ENCODE measurements around the gene PDZK1IP1.
"Not testable (repeated sequence)": the region's sequence is repeated elsewhere in the genome, so short reads cannot be mapped to it uniquely, and the experiment has no call there.

PDZK1IP1 gene

GRCh38 chr1:47223921-47224675 lies 34.3 kb upstream of the PDZK1IP1 start:
- no peak for DNase-seq (ENCODE audit: low read depth)

DNA sequence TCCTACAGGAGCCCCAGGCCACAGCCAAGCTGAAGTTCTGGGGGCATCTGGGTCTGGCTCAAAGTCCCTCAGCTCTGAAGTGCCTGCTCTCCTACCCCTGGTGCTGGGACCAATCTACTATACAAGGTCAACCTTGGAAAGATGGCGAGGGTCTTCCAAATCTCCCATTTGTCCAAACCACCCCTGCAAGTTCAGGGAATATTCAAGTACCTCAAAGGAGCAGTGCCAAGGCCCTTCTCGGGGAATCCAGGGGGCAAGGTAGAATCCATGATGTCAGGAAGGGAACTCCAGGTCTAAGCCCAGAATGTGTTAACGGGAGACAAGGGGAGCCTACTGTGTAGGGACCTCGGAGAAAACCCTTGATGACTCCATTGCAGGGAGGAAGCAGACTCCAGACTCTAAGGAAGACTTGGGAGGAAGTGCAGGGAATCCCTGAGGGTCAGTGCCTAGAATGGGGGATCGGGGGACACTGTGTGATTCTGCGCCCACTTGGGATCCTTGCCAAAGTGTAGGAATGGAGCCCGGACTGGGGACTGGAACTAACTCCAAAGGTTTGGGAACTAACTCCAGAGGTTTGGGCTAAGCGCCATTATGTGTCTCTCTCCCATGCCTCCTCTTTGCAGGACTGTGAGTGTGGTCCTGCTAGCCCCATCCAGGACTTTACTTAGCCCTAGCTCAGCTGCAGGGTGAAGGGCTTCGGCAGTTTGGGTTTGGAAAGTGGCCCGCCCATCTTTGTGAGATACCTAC lies 33.5 kb upstream of the PDZK1IP1 start:
- no peak for DNase-seq (ENCODE audit: low read depth)

- no peak for DNase-seq (ENCODE audit: low read depth)
These were observed 32.6 kb upstream of the PDZK1IP1 start for GRCh38 chr1:47222476-47222875.

DNA sequence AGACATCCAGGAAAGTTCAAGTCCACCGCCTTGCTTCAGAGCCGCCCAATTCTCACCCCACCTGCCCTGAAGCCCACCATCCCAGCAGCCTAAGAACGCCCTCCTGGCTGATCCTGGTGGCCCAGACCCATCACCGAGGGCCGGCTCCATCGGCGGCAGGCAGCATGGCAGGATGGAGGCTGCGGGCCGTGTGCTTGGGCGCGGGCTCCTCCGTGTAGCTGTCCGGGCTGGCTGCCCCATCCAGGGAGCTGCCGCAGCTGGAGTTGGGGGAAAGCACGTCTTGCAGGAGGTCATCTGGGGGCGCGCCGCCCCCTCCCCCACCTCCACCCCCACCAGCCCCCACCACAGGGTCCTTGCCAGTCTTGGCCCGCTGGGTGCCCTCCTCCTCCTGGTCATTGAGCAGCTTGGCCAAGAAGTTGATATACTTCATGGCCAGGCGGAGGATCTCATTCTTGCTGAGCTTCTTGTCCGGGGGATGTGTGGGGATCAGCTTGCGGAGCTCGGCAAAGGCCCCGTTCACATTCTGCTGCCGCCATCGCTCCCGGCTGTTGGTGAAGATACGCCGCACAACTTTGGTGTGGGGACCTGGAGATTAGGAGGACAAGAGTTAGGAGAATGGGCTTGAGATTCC lies 29.9 kb upstream of the PDZK1IP1 start:
- no peak for DNase-seq (ENCODE audit: low read depth)

GRCh38 chr1:47219001-47219400 lies 29.2 kb upstream of the PDZK1IP1 start:
- no peak for DNase-seq (ENCODE audit: low read depth)

DNA sequence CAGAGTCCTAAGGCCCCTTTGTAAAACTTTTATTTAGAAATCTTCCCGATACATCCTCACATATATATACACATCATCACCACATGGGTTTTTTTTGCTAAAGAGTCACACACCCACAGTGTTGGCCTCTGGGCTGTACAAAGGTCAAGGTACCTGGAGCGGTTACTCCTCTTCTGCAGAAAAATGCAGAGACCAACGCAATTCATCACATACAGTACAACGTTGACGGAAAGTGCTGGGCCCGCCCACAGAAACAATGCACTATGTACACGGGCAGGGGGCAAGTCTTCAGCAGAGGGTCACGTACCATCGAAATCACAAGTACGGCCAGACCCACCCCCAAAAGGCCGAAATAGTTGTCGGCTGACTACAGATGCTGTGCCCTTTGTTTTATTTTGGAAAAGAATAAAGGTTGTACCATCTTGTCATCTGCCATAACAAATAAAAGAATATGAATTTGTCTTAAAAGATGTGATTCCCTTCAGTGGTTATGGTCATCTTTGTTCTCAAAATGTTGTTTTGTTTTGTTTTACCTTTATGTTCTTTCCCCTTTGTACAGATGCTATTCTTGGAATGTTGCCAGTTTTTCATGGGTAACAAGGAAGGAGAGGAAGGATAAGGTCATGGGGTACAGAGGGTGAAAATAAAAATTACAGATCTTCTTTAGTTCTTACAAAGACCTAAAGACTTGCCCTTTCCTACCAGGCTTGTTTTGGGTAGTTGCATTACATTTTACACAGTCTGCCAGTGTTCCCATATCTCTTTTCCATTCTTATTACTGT lies 26.6 kb upstream of the PDZK1IP1 start:
- DNase-seq (ENCODE audit: low read depth) = no peak

DNA sequence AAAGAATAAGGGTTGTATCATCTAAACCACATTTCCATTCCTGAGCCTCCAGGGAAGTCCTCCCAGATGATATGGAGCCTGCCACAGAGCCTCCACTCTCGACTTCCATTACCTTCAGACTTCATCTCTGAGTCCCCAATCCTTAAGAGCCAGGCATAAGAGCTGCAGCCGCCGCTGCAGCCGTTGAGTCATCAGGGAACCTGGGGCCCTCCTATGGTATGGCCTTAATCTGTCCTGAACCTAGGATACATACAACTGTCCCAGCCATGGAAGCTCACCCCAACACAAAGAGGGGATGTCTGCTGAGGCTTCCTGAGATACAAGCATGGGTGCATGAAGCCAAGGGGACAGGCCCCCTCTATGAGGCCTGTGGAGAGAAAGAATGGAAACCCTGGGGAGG lies 25.9 kb upstream of the PDZK1IP1 start:
- DNase-seq (ENCODE audit: low read depth) = no peak

- DNase-seq (ENCODE audit: low read depth) = no peak
These were observed 24.7 kb upstream of the PDZK1IP1 start for GRCh38 chr1:47214549-47214948.

- no peak for DNase-seq (ENCODE audit: low read depth)
These were observed 23.6 kb upstream of the PDZK1IP1 start for GRCh38 chr1:47213230-47213963.

DNA sequence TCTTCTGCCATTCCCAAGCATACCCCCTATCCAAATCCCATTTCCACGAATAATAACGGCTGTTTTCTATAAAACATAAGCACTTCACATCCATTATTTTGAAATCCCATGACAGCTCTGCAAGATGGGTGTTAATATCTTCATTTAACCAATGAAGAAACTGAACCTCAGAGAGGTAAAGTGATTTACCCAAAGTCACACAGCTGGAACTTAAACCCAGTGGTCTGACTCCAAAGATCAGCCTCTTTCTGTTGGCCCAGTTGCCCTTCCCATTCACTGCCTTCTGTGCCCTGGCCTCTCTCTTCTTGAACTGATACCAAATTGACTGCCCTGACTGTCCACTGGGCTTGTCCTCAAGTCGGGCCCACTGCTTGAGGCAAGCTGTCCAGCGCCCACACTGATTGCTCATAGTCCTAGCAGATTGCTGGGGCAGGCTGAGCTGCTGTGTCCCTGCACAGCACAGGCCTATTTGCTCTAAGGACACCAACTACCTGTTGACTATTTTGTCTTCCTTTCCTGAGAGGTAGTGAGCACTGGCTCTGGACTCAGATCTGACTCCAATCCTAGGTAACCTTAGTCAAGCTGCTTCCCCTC lies 22.9 kb upstream of the PDZK1IP1 start:
- no peak for DNase-seq (ENCODE audit: low read depth)

GRCh38 chr1:47211796-47212269 lies 22.0 kb upstream of the PDZK1IP1 start:
- DNase-seq (ENCODE audit: low read depth) = no peak

DNA sequence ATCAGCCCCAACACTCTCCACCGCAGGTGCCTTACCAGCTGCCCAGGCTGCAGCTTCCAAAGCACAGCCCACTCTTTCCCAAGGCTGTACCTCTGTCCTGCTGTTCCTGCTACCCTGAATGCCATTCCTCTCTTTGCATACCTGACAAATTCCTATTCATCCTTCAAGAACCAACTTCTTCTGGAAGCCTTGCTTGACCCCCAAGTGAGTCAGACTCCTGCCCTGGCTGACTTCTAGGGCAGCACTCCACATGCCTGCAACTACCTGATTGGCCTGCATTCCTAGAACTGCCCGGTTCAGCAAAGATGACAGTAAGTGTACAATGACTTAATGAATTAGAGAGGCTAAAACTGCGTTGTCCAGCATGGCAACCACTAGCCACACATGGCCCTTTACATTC lies 20.8 kb upstream of the PDZK1IP1 start:
- DNase-seq (ENCODE audit: low read depth) = no peak

DNA sequence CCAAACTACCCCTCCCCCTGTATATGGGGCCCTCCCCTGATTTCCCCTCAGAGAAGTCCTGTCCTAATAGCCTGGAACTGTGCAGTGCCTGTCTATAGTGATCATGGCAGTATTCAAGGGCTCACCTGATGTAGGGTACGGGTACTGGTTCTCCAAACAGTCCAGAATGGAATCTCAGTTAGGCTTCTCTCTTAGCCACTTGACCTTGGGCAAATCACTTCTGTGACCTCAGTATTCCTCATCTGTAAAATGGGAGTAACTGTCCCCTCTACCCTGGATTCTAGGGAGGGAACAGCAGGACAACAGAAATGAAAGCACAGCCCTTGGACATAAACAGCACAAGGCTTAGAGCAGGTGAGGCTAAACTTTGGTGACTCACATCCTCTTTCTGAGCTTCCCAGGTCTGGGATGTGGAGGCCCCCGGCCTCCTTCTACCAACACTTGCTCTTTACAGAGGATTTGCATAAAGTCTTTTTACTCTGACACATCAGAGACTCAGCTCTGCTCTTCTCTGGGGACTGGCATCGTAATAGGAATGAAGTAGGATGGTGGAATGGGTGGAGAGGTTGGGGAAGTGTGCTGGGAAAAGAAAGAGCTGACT lies 20.0 kb upstream of the PDZK1IP1 start:
- DNase-seq (ENCODE audit: low read depth) = no peak

DNA sequence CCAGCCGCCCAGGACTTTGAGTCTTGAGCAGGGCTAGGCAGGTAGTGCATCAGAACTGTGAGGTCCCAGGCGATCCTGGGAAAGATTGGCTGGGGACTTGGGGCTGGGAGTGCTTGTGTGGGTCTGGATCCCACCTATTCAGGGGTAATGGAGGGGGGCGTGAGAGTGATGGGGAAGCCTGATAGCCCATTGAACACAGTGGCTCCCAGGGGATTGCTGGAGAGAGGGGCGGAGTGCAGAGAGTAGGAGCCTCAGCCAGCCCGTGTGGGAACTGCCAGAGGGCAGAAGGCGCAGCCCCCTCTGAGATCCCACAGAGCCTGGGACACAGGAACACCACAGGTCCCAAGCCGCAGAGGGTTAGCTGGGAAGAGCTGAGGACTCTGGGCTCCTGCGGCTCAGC lies 19.3 kb upstream of the PDZK1IP1 start:
- no peak for DNase-seq (ENCODE audit: low read depth)

DNA sequence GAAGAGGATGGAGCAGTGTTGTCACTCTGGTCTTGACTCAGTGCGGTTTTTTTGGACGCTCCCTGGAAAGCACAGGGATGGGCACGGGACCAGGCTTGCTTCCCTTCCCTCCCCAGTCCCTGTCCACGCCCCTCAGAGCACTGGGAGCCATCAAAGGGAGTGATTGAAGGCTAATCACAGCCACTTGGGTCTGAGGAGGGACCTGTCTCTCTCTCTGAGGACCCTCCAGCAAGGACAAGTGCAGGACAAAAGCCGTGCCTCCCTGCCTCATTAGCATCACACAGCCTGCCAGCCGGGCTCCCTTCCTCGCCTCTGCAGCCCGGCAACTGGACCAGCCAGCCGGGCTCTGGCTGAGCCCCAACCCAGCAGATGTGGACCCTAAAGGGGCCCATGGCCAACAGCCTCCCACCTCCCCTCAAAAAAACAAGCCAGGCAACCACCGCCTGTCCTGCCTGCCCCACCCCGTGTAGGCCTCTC lies 18.6 kb upstream of the PDZK1IP1 start:
- DNase-seq (ENCODE audit: low read depth) = no peak

- DNase-seq (ENCODE audit: low read depth) = no peak
These were observed 18.1 kb upstream of the PDZK1IP1 start for GRCh38 chr1:47207803-47208373.

GRCh38 chr1:47205918-47206317 lies 16.1 kb upstream of the PDZK1IP1 start:
- no peak for DNase-seq (ENCODE audit: low read depth)

GRCh38 chr1:47203504-47203903 lies 13.7 kb upstream of the PDZK1IP1 start:
- not testable (repeated sequence) for DNase-seq (ENCODE audit: low read depth)

- no peak for DNase-seq (ENCODE audit: low read depth)
These were observed 11.3 kb upstream of the PDZK1IP1 start for GRCh38 chr1:47201179-47201578.

DNA sequence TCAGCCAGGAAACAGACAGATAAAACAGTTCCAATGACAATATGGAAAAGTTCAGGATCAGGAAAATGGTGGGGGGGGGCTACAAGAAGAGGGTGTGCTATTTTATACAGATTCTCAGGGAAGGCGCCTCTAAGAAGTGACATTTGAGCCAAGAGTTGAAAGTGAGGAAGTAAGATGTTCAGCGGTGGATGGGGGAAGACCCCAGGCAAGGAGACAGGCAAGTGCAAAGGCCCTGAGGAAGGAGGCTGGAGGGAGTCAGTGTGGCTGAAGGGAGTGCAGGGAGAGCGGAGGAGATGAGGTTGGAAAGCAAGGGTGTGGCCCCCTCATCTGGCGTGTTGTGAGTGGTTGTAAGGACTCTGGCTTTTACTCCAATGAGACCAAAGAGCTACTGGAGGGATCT lies 8.4 kb upstream of the PDZK1IP1 start:
- DNase-seq (ENCODE audit: low read depth) = no peak

All from stimulated activated CD8-positive, alpha-beta memory T cell treated with anti-CD3 and anti-CD28 coated beads, Interleukin-15, amount 100 ng/mL, for 1 hour (primary cell).